Heart left ventricle (tissue), 13 donors: ENCODE measurements around the gene ZIC2.

Experiments
- POLR2A ChIP-seq, 2 donors: fragments of 450-650 bp; IDR thresholded peaks; one replicate each; pipeline ENCODE4 v1.6.1; 2017; ENCODE audit warnings: antibody characterized with exemption in 2 of 2, mild to moderate bottlenecking in 2 of 2, moderate library complexity in 2 of 2
- TF ChIP-seq, protein P1 (sequence below), 12 donors: fragments of 200-600 bp; sonication (generic) in 4 of 12; IDR thresholded peaks; one replicate each; pipeline versions ENCODE4 v1.5.0 to v1.8.0; 2018 to 2022; ENCODE audit warnings: antibody characterized with exemption in 12 of 12, mild to moderate bottlenecking in 5 of 12
- donor health status: ischemic (EF 13 %, LVEDD 7.1; RV severe dilation, severe dysfunction).
- donor health status: DM: no; HTN: yes; CAD: no.
- donor health status: DM: no; HTN: no; CAD: no.
- donor health status: ischemic (EF 25% LVEDD 6.9; RV normal size, moderate dysfunction).
- donor health status: ischemic (EF 25% LVEDD 5.7; RV mildly dilated, moderate dysfunction).
- donor health status: ischemic (EF 35%, LVEDD 5.7; RV mildly dilated, moderate dysfunction).
- donor health status: nonischemic (EF 11% LVEDD 7.7; RV severe dilation, severe dysfunction).
- donor health status: DM: yes; HTN: yes; CAD: no.
- donor health status: PGD.
- donor health status: ischemic (EF 29% LVEDD 5.4; RV normal size, mild dysfunction).
- donor health status: nonischemic (EF 23%, LVEDD 6.1; RV moderate dilation, normal function).

DNA sequence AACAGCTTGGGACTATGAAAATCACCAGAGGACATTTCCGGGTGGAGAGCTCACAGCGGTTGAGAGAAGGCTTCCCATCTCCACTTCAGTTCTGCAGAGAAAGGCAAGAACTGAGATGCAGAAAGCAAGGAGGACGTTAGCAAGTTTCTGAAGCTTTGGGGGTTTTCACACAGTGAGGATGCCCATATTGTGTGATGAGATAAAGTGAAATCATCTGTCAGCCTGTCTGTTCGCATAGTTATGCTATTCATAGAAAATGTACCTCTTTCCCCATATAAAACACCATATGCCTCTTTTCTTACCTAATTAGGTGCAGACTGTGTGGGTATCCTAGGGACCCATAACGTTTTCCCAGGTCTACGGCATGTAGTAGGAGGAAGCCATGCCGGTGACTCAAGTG lies 37.5 kb upstream of the ZIC2 start:
- TF ChIP-seq, protein P1, sequence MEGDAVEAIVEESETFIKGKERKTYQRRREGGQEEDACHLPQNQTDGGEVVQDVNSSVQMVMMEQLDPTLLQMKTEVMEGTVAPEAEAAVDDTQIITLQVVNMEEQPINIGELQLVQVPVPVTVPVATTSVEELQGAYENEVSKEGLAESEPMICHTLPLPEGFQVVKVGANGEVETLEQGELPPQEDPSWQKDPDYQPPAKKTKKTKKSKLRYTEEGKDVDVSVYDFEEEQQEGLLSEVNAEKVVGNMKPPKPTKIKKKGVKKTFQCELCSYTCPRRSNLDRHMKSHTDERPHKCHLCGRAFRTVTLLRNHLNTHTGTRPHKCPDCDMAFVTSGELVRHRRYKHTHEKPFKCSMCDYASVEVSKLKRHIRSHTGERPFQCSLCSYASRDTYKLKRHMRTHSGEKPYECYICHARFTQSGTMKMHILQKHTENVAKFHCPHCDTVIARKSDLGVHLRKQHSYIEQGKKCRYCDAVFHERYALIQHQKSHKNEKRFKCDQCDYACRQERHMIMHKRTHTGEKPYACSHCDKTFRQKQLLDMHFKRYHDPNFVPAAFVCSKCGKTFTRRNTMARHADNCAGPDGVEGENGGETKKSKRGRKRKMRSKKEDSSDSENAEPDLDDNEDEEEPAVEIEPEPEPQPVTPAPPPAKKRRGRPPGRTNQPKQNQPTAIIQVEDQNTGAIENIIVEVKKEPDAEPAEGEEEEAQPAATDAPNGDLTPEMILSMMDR (IDR thresholded peaks at IDR 0.05), result no peak
- TF ChIP-seq POLR2A (IDR thresholded peaks at IDR 0.05), result no peak
